Measurements from ENCODE around the gene REXO1. TPM values are rescaled to one million over a fixed set of nuclear protein-coding genes. Genes with fewer than 3 reads are reported as not detected.

REXO1 gene
- total and polyA plus RNA-seq, 2 of the 13 experiments (the other 11 are each of a cell fraction or from before 2014, with no cell fraction given), result 5.0 to 11.2 TPM

- TF ChIP-seq RXRA (CRISPR knock-in tag; IDR thresholded peaks at IDR 0.05) (peak; percentile 49; the same call in 1 of the 2 replicates), ZNF563 (CRISPR knock-in tag; IDR thresholded peaks at IDR 0.05) (0 out of 2 replicates have a peak, but pooled peaks have one; percentile 64), TFE3 (CRISPR knock-in tag; IDR thresholded peaks at IDR 0.05) (no peak), ZNF543 (CRISPR knock-in tag; IDR thresholded peaks at IDR 0.05) (no peak; the same call in 1 of the 2 replicates), ELF3 (CRISPR knock-in tag; IDR thresholded peaks at IDR 0.05) (peak; percentile 48; the same call in 1 of the 2 replicates), ARID3A (IDR thresholded peaks at IDR 0.05; ENCODE audit: low read depth, low read length) (peak; percentile 99), YEATS4 (CRISPR knock-in tag; IDR thresholded peaks at IDR 0.05; ENCODE audit: borderline replicate concordance) (peak; percentile 68; the same call in 1 of the 2 replicates), ZNF232 (CRISPR knock-in tag; IDR thresholded peaks at IDR 0.05; ENCODE audit: borderline replicate concordance) (no peak; the same call in 1 of the 2 replicates), TEAD2 (CRISPR knock-in tag; IDR thresholded peaks at IDR 0.05) (no peak), MEF2D (CRISPR knock-in tag; IDR thresholded peaks at IDR 0.05) (no peak), KDM2A (CRISPR knock-in tag; IDR thresholded peaks at IDR 0.05; ENCODE audit: borderline replicate concordance, low read depth) (peak; percentile 72), ZNF674 (CRISPR knock-in tag; IDR thresholded peaks at IDR 0.05; ENCODE audit: low read depth) (0 out of 2 replicates have a peak, but pooled peaks have one; percentile 54), ZZZ3 (CRISPR knock-in tag; IDR thresholded peaks at IDR 0.05; ENCODE audit: borderline replicate concordance) (no peak), ZNF589 (CRISPR knock-in tag; conservative IDR thresholded peaks at IDR 0.05) (no peak), ZNF234 (CRISPR knock-in tag; conservative IDR thresholded peaks at IDR 0.05) (no peak), NONO (IDR thresholded peaks at IDR 0.05) (no peak), NONO (CRISPR knock-in tag; conservative IDR thresholded peaks at IDR 0.05) (peak; percentile 69), ZNF605 (CRISPR knock-in tag; IDR thresholded peaks at IDR 0.05) (peak; percentile 64; the same call in 1 of the 2 replicates), RERE (CRISPR knock-in tag; IDR thresholded peaks at IDR 0.05; ENCODE audit: low read depth) (no peak), ZNF747 (CRISPR knock-in tag; IDR thresholded peaks at IDR 0.05; ENCODE audit: borderline replicate concordance) (peak; percentile 86; the same call in 1 of the 2 replicates)
Measured at GRCh38 chr19:1848399-1849131, at the start of gene REXO1 (continued).

Measured in HepG2 (cell line).